ENCODE measurements around the gene PELO. TPM values are rescaled to one million over a fixed set of nuclear protein-coding genes. Genes with fewer than 3 reads are reported as not detected.

PELO gene
- total and polyA plus RNA-seq, 9 of the 15 experiments (the other 6 are each of a cell fraction or from before 2014, with no cell fraction given) = 5.8 to 14.6 (median 9.6) TPM

DNA sequence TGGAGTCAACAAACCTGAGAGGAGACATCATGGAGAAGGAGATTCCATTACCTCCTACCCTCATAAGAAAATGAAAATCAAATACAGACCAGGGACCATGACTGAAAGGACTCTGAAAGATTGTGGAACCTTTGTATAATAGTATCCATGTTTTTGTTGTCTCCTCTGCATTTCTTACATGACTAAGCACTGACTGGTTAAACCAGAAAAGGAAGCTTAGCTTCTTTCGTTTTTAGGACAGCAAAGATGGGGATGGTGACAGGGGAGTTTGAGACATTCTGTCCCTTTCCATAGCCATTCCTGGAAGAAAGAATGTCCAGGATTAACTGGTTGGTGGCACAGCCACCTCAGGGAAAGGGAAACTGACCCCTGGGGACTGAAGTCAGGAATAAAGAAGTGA lies 22.2 kb downstream of the PELO start:
- no peak overlapping the region for H3K4me2 ChIP-seq (ENCODE audit: insufficient read depth, low read length)
- no peak overlapping the region for H3K4me3 ChIP-seq
- H3K79me2 ChIP-seq (ENCODE audit: control insufficient read depth, insufficient read depth, low read length) = peaks cover 6% of the 10 kb centered on the region; the same call in 1 of the 3 replicates
- DNase-seq (ENCODE audit: extremely low read depth in 1 of 4, low spot score in 3 of 4) (no peak), FAIRE-seq (no peak), ATAC-seq (peak; percentile 28; the same call in 1 of the 3 replicates)
- in situ Hi-C loops (cut with MboI) (no loop called here), intact Hi-C loops (cut with micrococcal nuclease) (loop anchor here (10.0 kb wide), 1 partner anchor 285 kb away; no protein-coding TSS in a partner anchor)
- TF ChIP-seq, protein P1, sequence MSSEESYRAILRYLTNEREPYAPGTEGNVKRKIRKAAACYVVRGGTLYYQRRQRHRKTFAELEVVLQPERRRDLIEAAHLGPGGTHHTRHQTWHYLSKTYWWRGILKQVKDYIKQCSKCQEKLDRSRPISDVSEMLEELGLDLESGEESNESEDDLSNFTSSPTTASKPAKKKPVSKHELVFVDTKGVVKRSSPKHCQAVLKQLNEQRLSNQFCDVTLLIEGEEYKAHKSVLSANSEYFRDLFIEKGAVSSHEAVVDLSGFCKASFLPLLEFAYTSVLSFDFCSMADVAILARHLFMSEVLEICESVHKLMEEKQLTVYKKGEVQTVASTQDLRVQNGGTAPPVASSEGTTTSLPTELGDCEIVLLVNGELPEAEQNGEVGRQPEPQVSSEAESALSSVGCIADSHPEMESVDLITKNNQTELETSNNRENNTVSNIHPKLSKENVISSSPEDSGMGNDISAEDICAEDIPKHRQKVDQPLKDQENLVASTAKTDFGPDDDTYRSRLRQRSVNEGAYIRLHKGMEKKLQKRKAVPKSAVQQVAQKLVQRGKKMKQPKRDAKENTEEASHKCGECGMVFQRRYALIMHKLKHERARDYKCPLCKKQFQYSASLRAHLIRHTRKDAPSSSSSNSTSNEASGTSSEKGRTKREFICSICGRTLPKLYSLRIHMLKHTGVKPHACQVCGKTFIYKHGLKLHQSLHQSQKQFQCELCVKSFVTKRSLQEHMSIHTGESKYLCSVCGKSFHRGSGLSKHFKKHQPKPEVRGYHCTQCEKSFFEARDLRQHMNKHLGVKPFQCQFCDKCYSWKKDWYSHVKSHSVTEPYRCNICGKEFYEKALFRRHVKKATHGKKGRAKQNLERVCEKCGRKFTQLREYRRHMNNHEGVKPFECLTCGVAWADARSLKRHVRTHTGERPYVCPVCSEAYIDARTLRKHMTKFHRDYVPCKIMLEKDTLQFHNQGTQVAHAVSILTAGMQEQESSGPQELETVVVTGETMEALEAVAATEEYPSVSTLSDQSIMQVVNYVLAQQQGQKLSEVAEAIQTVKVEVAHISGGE (CRISPR knock-in tag; IDR thresholded peaks at IDR 0.05) = no peak
- TF ChIP-seq, protein P2, sequence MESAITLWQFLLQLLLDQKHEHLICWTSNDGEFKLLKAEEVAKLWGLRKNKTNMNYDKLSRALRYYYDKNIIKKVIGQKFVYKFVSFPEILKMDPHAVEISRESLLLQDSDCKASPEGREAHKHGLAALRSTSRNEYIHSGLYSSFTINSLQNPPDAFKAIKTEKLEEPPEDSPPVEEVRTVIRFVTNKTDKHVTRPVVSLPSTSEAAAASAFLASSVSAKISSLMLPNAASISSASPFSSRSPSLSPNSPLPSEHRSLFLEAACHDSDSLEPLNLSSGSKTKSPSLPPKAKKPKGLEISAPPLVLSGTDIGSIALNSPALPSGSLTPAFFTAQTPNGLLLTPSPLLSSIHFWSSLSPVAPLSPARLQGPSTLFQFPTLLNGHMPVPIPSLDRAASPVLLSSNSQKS (CRISPR knock-in tag; IDR thresholded peaks at IDR 0.05) = no peak
- no peak for TF ChIP-seq MCM2 (IDR thresholded peaks at IDR 0.05; ENCODE audit: low read depth)
- TF ChIP-seq TBL1XR1 (IDR thresholded peaks at IDR 0.05; ENCODE audit: low read length in 2 of 2) = no peak
- no peaks in the 10 kb centered on the region for H3K9me3 ChIP-seq (replicated peaks; ENCODE audit: control insufficient read depth, insufficient read depth, low read depth, low read length)
- POLR2A ChIA-PET = no interaction called here
- H3K27ac ChIP-seq (ENCODE audit: extremely low read depth, low read depth, low read length) = no peak overlapping the region
- no TSS peak for BruUV-seq (replicated peaks)
- H4K20me1 ChIP-seq (replicated peaks; ENCODE audit: control insufficient read depth, insufficient read depth, low read length) = no peaks in the 10 kb centered on the region
- H3K9ac ChIP-seq (ENCODE audit: insufficient read depth in 1 of 2, low read depth in 2 of 2, low read length in 2 of 2) = no peak overlapping the region
- peaks cover 2% of the 10 kb centered on the region; the same call in 1 of the 3 replicates for H3K36me3 ChIP-seq (ENCODE audit: control insufficient read depth, insufficient read depth, low read length)
- no peak overlapping the region for H2AFZ ChIP-seq (ENCODE audit: low read depth, low read length)
- 0% methylated on average over 1 of the region's 1 CpG for WGBS (ENCODE audit: insufficient coverage, low coverage, missing lambda C conversion rate)
- no peaks in the 10 kb centered on the region for H3K4me1 ChIP-seq (replicated peaks in 1 of 2; ENCODE audit: control insufficient read depth in 2 of 2, insufficient read depth in 2 of 2, low read length in 2 of 2)
- CTCF ChIA-PET (ENCODE audit: low intra/inter-chr PET ratio) = no interaction called here
- no peaks in the 10 kb centered on the region for H3K9me1 ChIP-seq (ENCODE audit: control insufficient read depth, insufficient read depth, low read length)
- no peaks in the 10 kb centered on the region for H3K27me3 ChIP-seq (ENCODE audit: control insufficient read depth in 2 of 2, insufficient read depth in 2 of 2, low read length in 2 of 2)
